Glutamatergic neuron (in vitro differentiated cells): ENCODE measurements around the gene UPK1A. TPM values are rescaled to one million over a fixed set of nuclear protein-coding genes. Genes with fewer than 3 reads are reported as not detected.

ENCODE experiments used
- DNase-seq: peaks from one replicate; pipeline ENCODE4 v3.0.0; 2022
- H3K27ac Mint-ChIP-seq: one replicate; pipeline ENCODE4 v1.8.0; 2020; ENCODE audit warnings: mild to moderate bottlenecking, mixed read lengths, inconsistent platforms; ENCODE audit not compliant: unreplicated experiment
- H3K27me3 Mint-ChIP-seq: one replicate; pipeline ENCODE4 v1.8.0; 2020; ENCODE audit warnings: mild to moderate bottlenecking, moderate library complexity, mixed read lengths, inconsistent platforms; ENCODE audit not compliant: unreplicated experiment
- H3K36me3 Mint-ChIP-seq: one replicate; pipeline ENCODE4 v1.8.0; 2020; ENCODE audit warnings: mild to moderate bottlenecking, mixed read lengths, inconsistent platforms; ENCODE audit not compliant: unreplicated experiment
- H3K4me1 Mint-ChIP-seq: one replicate; pipeline ENCODE4 v1.8.0; 2020; ENCODE audit warnings: mild to moderate bottlenecking, low read depth, mixed read lengths, inconsistent platforms; ENCODE audit not compliant: unreplicated experiment
- H3K4me3 Mint-ChIP-seq: one replicate; pipeline ENCODE4 v1.8.0; 2020; ENCODE audit warnings: mild to moderate bottlenecking, mixed read lengths, inconsistent platforms; ENCODE audit not compliant: unreplicated experiment
- H3K9me3 Mint-ChIP-seq: one replicate; pipeline ENCODE4 v1.8.0; 2020; ENCODE audit warnings: mild to moderate bottlenecking, moderate library complexity, mixed read lengths, inconsistent platforms; ENCODE audit not compliant: unreplicated experiment
- CTCF ChIP-seq: fragments of 200-600 bp; sonication (generic); IDR thresholded peaks from one replicate; pipeline ENCODE4 v1.5.0; 2021; ENCODE audit not compliant: partially characterized antibody, unreplicated experiment
- total RNA-seq: library from RNA; stranded (reverse); fragmentation: NEBNext Ultra II Directional; extraction: Animal tissue kit (Norgen Biotek cat#: 25700); gene quantifications from one replicate; pipeline ENCODE4 v1.2.1, GENCODE V29; 2021; ENCODE audit not compliant: unreplicated experiment

Gene UPK1A
- total RNA-seq, 1 donor from 2014 or later: not detected

- TF ChIP-seq CTCF: no peak
- Mint-ChIP-seq H3K9me3 (peaks cover 4% of the 10 kb centered on the region), H3K27ac (no peak overlapping the region), H3K27me3 (peaks cover 9% of the 10 kb centered on the region), H3K4me1 (peaks cover 11% of the 10 kb centered on the region), H3K4me3 (no peak overlapping the region), H3K36me3 (no peaks in the 10 kb centered on the region)
- no peak for DNase-seq
Observed at GRCh38 chr19:35713904-35714495, 47.7 kb downstream of the UPK1A start.

- Mint-ChIP-seq H3K27ac (no peak overlapping the region), H3K9me3 (peaks cover 4% of the 10 kb centered on the region), H3K27me3 (peaks cover 9% of the 10 kb centered on the region), H3K4me1 (peaks cover 14% of the 10 kb centered on the region), H3K4me3 (peak overlapping the region; percentile 76), H3K36me3 (no peaks in the 10 kb centered on the region)
- no peak for TF ChIP-seq CTCF
- no peak for DNase-seq
Observed at GRCh38 chr19:35714601-35715354, 48.5 kb downstream of the UPK1A start.

- Mint-ChIP-seq H3K27ac (no peak overlapping the region), H3K36me3 (peaks cover 4% of the 10 kb centered on the region), H3K27me3 (peaks cover 12% of the 10 kb centered on the region), H3K4me3 (no peak overlapping the region), H3K9me3 (peaks cover 6% of the 10 kb centered on the region), H3K4me1 (peaks cover 16% of the 10 kb centered on the region)
- no peak for TF ChIP-seq CTCF
- DNase-seq: no peak
Observed at GRCh38 chr19:35715355-35715809, 49.1 kb downstream of the UPK1A start.

- no peak for TF ChIP-seq CTCF
- Mint-ChIP-seq H3K27ac (peak overlapping the region; percentile 83), H3K4me1 (peaks cover 16% of the 10 kb centered on the region), H3K27me3 (peaks cover 12% of the 10 kb centered on the region), H3K36me3 (peaks cover 4% of the 10 kb centered on the region), H3K4me3 (peak overlapping the region; percentile 90), H3K9me3 (peaks cover 6% of the 10 kb centered on the region)
- no peak for DNase-seq
Observed at GRCh38 chr19:35715981-35716800, 49.9 kb downstream of the UPK1A start.
